Endodermal cell (in vitro differentiated cells): Measurements from ENCODE around the gene SLC8B1. TPM values are rescaled to one million over a fixed set of nuclear protein-coding genes. Genes with fewer than 3 reads are reported as not detected.
A peak's percentile ranks its signal among the peaks of the same experiment; 100 is the strongest.

Experiments used
- DNase-seq: peaks from one replicate; pipeline ENCODE4 v3.0.0-alpha.2; 2017
- H3K27ac ChIP-seq: 2 replicates; pipeline ENCODE4 v1.5.1; 2013; ENCODE audit warnings: mild to moderate bottlenecking, low read depth, low read length, moderate library complexity
- H3K27me3 ChIP-seq: 2 replicates; pipeline ENCODE4 v1.6.1; 2013; ENCODE audit warnings: mild to moderate bottlenecking, low read length, moderate library complexity; ENCODE audit not compliant: insufficient read depth, control insufficient read depth, poor library complexity, severe bottlenecking
- H3K36me3 ChIP-seq: 2 replicates; pipeline ENCODE4 v1.7.0; 2013; ENCODE audit warnings: mild to moderate bottlenecking, low read length, moderate library complexity; ENCODE audit not compliant: control insufficient read depth, insufficient read depth
- H3K4me1 ChIP-seq: one replicate; pipeline ENCODE4 v1.7.0; 2013; ENCODE audit warnings: low read length; ENCODE audit not compliant: control insufficient read depth, insufficient read depth
- H3K4me3 ChIP-seq: 2 replicates; pipeline ENCODE4 v1.5.1; 2013; ENCODE audit warnings: mild to moderate bottlenecking, low read length, moderate library complexity
- H3K9ac ChIP-seq: 2 replicates; pipeline ENCODE4 v1.6.1; 2013; ENCODE audit warnings: mild to moderate bottlenecking, low read length, moderate library complexity; ENCODE audit not compliant: poor library complexity, severe bottlenecking; ENCODE audit errors: extremely low read depth
- H3K9me3 ChIP-seq: 2 replicates; pipeline ENCODE4 v1.6.1; 2013; ENCODE audit warnings: mild to moderate bottlenecking, low read length, moderate library complexity; ENCODE audit not compliant: control insufficient read depth
- H3K27ac Mint-ChIP-seq: 2 replicates; pipeline ENCODE4 v1.8.0; 2020; ENCODE audit warnings: mixed read lengths
- H3K27me3 Mint-ChIP-seq: 2 replicates; pipeline ENCODE4 v1.8.0; 2021; ENCODE audit warnings: mild to moderate bottlenecking, mixed read lengths; ENCODE audit not compliant: insufficient read depth
- H3K36me3 Mint-ChIP-seq: 2 replicates; pipeline ENCODE4 v1.8.0; 2020; ENCODE audit warnings: low read depth, mixed read lengths
- H3K4me1 Mint-ChIP-seq: 2 replicates; pipeline ENCODE4 v1.8.0; 2020; ENCODE audit warnings: mixed read lengths
- H3K4me3 Mint-ChIP-seq: 2 replicates; pipeline ENCODE4 v1.8.0; 2020; ENCODE audit warnings: mild to moderate bottlenecking, moderate library complexity, mixed read lengths
- H3K9me3 Mint-ChIP-seq: 2 replicates; pipeline ENCODE4 v1.8.0; 2020; ENCODE audit warnings: mild to moderate bottlenecking, mixed read lengths
- CTCF ChIP-seq: fragments of 200-600 bp; sonication (generic); conservative IDR thresholded peaks from 2 replicates; pipeline ENCODE4 v1.5.0; 2021; ENCODE audit warnings: antibody characterized with exemption, mild to moderate bottlenecking
- whole genome bisulfite sequencing, 2 experiments: methylation state at CpG; one replicate each; pipeline versions ENCODE4 v1.1.5 to v1.1.7; 2013; ENCODE audit warnings: missing lambda C conversion rate in 2 of 2, mixed read lengths in 1 of 2; ENCODE audit not compliant: insufficient coverage in 1 of 2, insufficient read length in 1 of 2; 5-methylcytosine and 5-hydroxymethylcytosine counted together
- total RNA-seq, 2 donors: library from RNA; stranded (reverse); fragmentation: NEBNext Ultra II Directional in 1 of 2; extraction: Animal tissue kit (Norgen Biotek cat#: 25700) in 1 of 2; gene quantifications; 2 replicates in 1 of 2; 3 replicates in 1 of 2; pipeline ENCODE4 v1.2.1, GENCODE V29; 2021

Gene SLC8B1
- total RNA-seq, 2 donors from 2014 or later, result 6.9 to 9.1 TPM

- Histone ChIP-seq H3K9me3 (no peaks in the 10 kb centered on the region), H3K36me3 (no peaks in the 10 kb centered on the region), H3K4me3 (no peak overlapping the region), H3K27me3 (peaks cover 12% of the 10 kb centered on the region), H3K9ac (no peak overlapping the region), H3K27ac (no peak overlapping the region), H3K4me1 (peaks cover 5% of the 10 kb centered on the region)
- no peak for TF ChIP-seq CTCF
- no peak for DNase-seq
- Mint-ChIP-seq H3K27me3 (peaks cover 18% of the 10 kb centered on the region), H3K4me1 (peaks cover 4% of the 10 kb centered on the region), H3K4me3 (no peak overlapping the region), H3K27ac (no peak overlapping the region), H3K9me3 (no peaks in the 10 kb centered on the region), H3K36me3 (peaks cover 3% of the 10 kb centered on the region)
- WGBS, 2 experiments, result 93 to 100% methylated on average over 2 of the region's 2 CpGs
Observed at GRCh38 chr12:113330505-113330904, 4.4 kb downstream of the SLC8B1 start.

GRCh38 chr12:113329791-113330417, 5.0 kb downstream of the SLC8B1 start:
- H3K27ac ChIP-seq, result no peak overlapping the region
- WGBS, 2 experiments, result 100% methylated on average over 1 of the region's 1 CpG; no CpG with 5 or more reads in 1 of the 2 experiments
- no peaks in the 10 kb centered on the region for H3K9me3 Mint-ChIP-seq
- peaks cover 3% of the 10 kb centered on the region for H3K36me3 Mint-ChIP-seq
- no peak for DNase-seq
- no peak for TF ChIP-seq CTCF
- H3K4me1 Mint-ChIP-seq, result peaks cover 4% of the 10 kb centered on the region
- peaks cover 16% of the 10 kb centered on the region for H3K27me3 Mint-ChIP-seq
- H3K4me3 ChIP-seq, result no peak overlapping the region
- H3K4me1 ChIP-seq, result peaks cover 5% of the 10 kb centered on the region
- peak overlapping the region; percentile 11 for H3K27ac Mint-ChIP-seq
- H3K9me3 ChIP-seq, result no peaks in the 10 kb centered on the region
- no peak overlapping the region for H3K4me3 Mint-ChIP-seq
- peaks cover 12% of the 10 kb centered on the region for H3K27me3 ChIP-seq
- H3K9ac ChIP-seq, result no peak overlapping the region
- H3K36me3 ChIP-seq, result no peaks in the 10 kb centered on the region

- Mint-ChIP-seq H3K4me1 (peaks cover 4% of the 10 kb centered on the region), H3K36me3 (peaks cover 3% of the 10 kb centered on the region), H3K27ac (peak overlapping the region; percentile 11), H3K27me3 (peaks cover 10% of the 10 kb centered on the region), H3K9me3 (no peaks in the 10 kb centered on the region), H3K4me3 (no peak overlapping the region)
- Histone ChIP-seq H3K27me3 (peaks cover 7% of the 10 kb centered on the region), H3K4me3 (no peak overlapping the region), H3K27ac (no peak overlapping the region), H3K9ac (no peak overlapping the region), H3K4me1 (peaks cover 4% of the 10 kb centered on the region), H3K9me3 (no peaks in the 10 kb centered on the region), H3K36me3 (no peaks in the 10 kb centered on the region)
- WGBS, 2 experiments, result 90 to 93% methylated on average over 7 to 8 of the region's 9 CpGs
- DNase-seq, result no peak
- TF ChIP-seq CTCF, result no peak
Observed at GRCh38 chr12:113329022-113329790, 5.7 kb downstream of the SLC8B1 start.
